HUES6 (cell line): ENCODE data around the gene THOC5.
A peak's percentile ranks its signal among the peaks of the same experiment; 100 is the strongest.
"Not testable (repeated sequence)": the region's sequence is repeated elsewhere in the genome, so short reads cannot be mapped to it uniquely, and the experiment has no call there.

Experiments
- H3K27ac ChIP-seq: 2 replicates; pipeline ENCODE4 v1.7.0; 2013; ENCODE audit warnings: low read depth, mild to moderate bottlenecking, low read length, inconsistent platforms
- H3K27me3 ChIP-seq: 2 replicates; pipeline ENCODE4 v1.6.1; 2013; ENCODE audit warnings: low read length; ENCODE audit not compliant: control insufficient read depth, insufficient read depth
- H3K36me3 ChIP-seq: 2 replicates; pipeline ENCODE4 v1.6.1; 2013; ENCODE audit warnings: low read length; ENCODE audit not compliant: control insufficient read depth, insufficient read depth
- H3K4me1 ChIP-seq: 2 replicates; pipeline ENCODE4 v1.6.1; 2013; ENCODE audit warnings: low read length; ENCODE audit not compliant: control insufficient read depth, insufficient read depth
- H3K4me3 ChIP-seq: 2 replicates; pipeline ENCODE4 v1.5.1; 2013; ENCODE audit warnings: low read depth, low read length
- H3K9ac ChIP-seq: one replicate; pipeline ENCODE4 v1.6.1; 2013; ENCODE audit warnings: mild to moderate bottlenecking, low read length
- H3K9me3 ChIP-seq: 2 replicates; pipeline ENCODE4 v1.6.1; 2013; ENCODE audit warnings: low read depth, low read length; ENCODE audit not compliant: control insufficient read depth, insufficient read depth

The THOC5 gene

GRCh38 chr22:29580200-29580810, 26.7 kb upstream of the THOC5 start:
- H3K27ac ChIP-seq, result peak overlapping the region; percentile 52
- peak overlapping the region; percentile 86 for H3K4me3 ChIP-seq
- no peaks in the 10 kb centered on the region for H3K27me3 ChIP-seq
- no peaks in the 10 kb centered on the region for H3K9me3 ChIP-seq
- peaks cover 7% of the 10 kb centered on the region; the same call in 1 of the 2 replicates for H3K36me3 ChIP-seq
- H3K9ac ChIP-seq, result peak overlapping the region; percentile 72
- peaks cover 9% of the 10 kb centered on the region for H3K4me1 ChIP-seq

- H3K27me3 ChIP-seq, result no peaks in the 10 kb centered on the region
Measured at GRCh38 chr22:29578462-29579200, 25.1 kb upstream of the THOC5 start.

GRCh38 chr22:29574762-29575450, 21.3 kb upstream of the THOC5 start:
- H3K9ac ChIP-seq, result no peak overlapping the region
- H3K27ac ChIP-seq, result no peak overlapping the region
- no peak overlapping the region for H3K4me3 ChIP-seq
- peaks cover 23% of the 10 kb centered on the region for H3K36me3 ChIP-seq
- H3K27me3 ChIP-seq, result no peaks in the 10 kb centered on the region
- peaks cover 4% of the 10 kb centered on the region for H3K4me1 ChIP-seq
- no peaks in the 10 kb centered on the region for H3K9me3 ChIP-seq

More at GRCh38 chr22:29578462-29579200, 25.1 kb upstream of the THOC5 start:
- no peak overlapping the region for H3K9ac ChIP-seq
- H3K4me1 ChIP-seq, result peaks cover 9% of the 10 kb centered on the region
- no peaks in the 10 kb centered on the region for H3K9me3 ChIP-seq
- no peak overlapping the region for H3K27ac ChIP-seq
- H3K4me3 ChIP-seq, result no peak overlapping the region
- H3K36me3 ChIP-seq, result peaks cover 7% of the 10 kb centered on the region; the same call in 1 of the 2 replicates

- H3K9ac ChIP-seq, result no peak overlapping the region
- no peaks in the 10 kb centered on the region for H3K27me3 ChIP-seq
- H3K4me1 ChIP-seq, result no peaks in the 10 kb centered on the region
- no peaks in the 10 kb centered on the region for H3K9me3 ChIP-seq
- H3K4me3 ChIP-seq, result no peak overlapping the region
- peaks cover 47% of the 10 kb centered on the region for H3K36me3 ChIP-seq
- H3K27ac ChIP-seq, result no peak overlapping the region
Measured at GRCh38 chr22:29570912-29571549, 17.5 kb upstream of the THOC5 start.

GRCh38 chr22:29570456-29570855, 16.9 kb upstream of the THOC5 start:
- no peak overlapping the region for H3K27ac ChIP-seq
- H3K9me3 ChIP-seq, result no peaks in the 10 kb centered on the region
- H3K27me3 ChIP-seq, result no peaks in the 10 kb centered on the region
- H3K4me1 ChIP-seq, result no peaks in the 10 kb centered on the region
- no peak overlapping the region for H3K9ac ChIP-seq
- no peak overlapping the region for H3K4me3 ChIP-seq
- peaks cover 52% of the 10 kb centered on the region for H3K36me3 ChIP-seq

- no peaks in the 10 kb centered on the region for H3K4me1 ChIP-seq
Measured at GRCh38 chr22:29569011-29569678, 15.6 kb upstream of the THOC5 start.

GRCh38 chr22:29567338-29567737, 13.8 kb upstream of the THOC5 start:
- Histone ChIP-seq H3K4me3 (no peak overlapping the region), H3K9me3 (no peaks in the 10 kb centered on the region), H3K36me3 (peaks cover 75% of the 10 kb centered on the region), H3K27ac (no peak overlapping the region), H3K27me3 (no peaks in the 10 kb centered on the region), H3K4me1 (no peaks in the 10 kb centered on the region), H3K9ac (no peak overlapping the region)

More at GRCh38 chr22:29569011-29569678, 15.6 kb upstream of the THOC5 start:
- Histone ChIP-seq H3K27me3 (no peaks in the 10 kb centered on the region), H3K9ac (no peak overlapping the region), H3K36me3 (peaks cover 65% of the 10 kb centered on the region), H3K9me3 (no peaks in the 10 kb centered on the region), H3K4me3 (no peak overlapping the region), H3K27ac (no peak overlapping the region)

- not testable (repeated sequence) for H3K9ac ChIP-seq, H3K27me3 ChIP-seq, H3K9me3 ChIP-seq, H3K4me3 ChIP-seq, H3K4me1 ChIP-seq, H3K27ac ChIP-seq
- H3K36me3 ChIP-seq, result peaks cover 83% of the 10 kb centered on the region
Measured at GRCh38 chr22:29566513-29566912, 13.0 kb upstream of the THOC5 start.

- Histone ChIP-seq H3K27ac (no peak overlapping the region), H3K36me3 (peaks cover 83% of the 10 kb centered on the region), H3K9ac (no peak overlapping the region), H3K9me3 (no peaks in the 10 kb centered on the region), H3K4me3 (no peak overlapping the region), H3K27me3 (no peaks in the 10 kb centered on the region), H3K4me1 (no peaks in the 10 kb centered on the region)
Measured at GRCh38 chr22:29563652-29564460, 10.3 kb upstream of the THOC5 start.

- no peaks in the 10 kb centered on the region for H3K27me3 ChIP-seq
- H3K9me3 ChIP-seq, result no peaks in the 10 kb centered on the region
- H3K36me3 ChIP-seq, result peaks cover 86% of the 10 kb centered on the region
- no peak overlapping the region for H3K9ac ChIP-seq
- no peak overlapping the region for H3K4me3 ChIP-seq
- no peaks in the 10 kb centered on the region for H3K4me1 ChIP-seq
- no peak overlapping the region for H3K27ac ChIP-seq
Measured at GRCh38 chr22:29559853-29560252, 6.3 kb upstream of the THOC5 start.
